HG03039 (cell line): ENCODE results near the gene VIT.
"Not testable (repeated sequence)": the region's sequence is repeated elsewhere in the genome, so short reads cannot be mapped to it uniquely, and the experiment has no call there.

ENCODE experiments used
- ATAC-seq: cut with Tn5 transposase; IDR thresholded peaks from one replicate; pipeline ENCODE4 v1.9.1; 2021; ENCODE audit warnings: mild to moderate bottlenecking, moderate library complexity; ENCODE audit not compliant: unreplicated experiment

VIT gene

GRCh38 chr2:36801088-36801487 is 104.6 kb downstream of the VIT start:
- ATAC-seq, result no peak

- ATAC-seq, result no peak
These were observed 106.4 kb downstream of the VIT start for GRCh38 chr2:36802952-36803351.

- no peak for ATAC-seq
These were observed 109.2 kb downstream of the VIT start for GRCh38 chr2:36805635-36806224.

GRCh38 chr2:36807223-36807886 is 110.8 kb downstream of the VIT start:
- ATAC-seq, result no peak

- no peak for ATAC-seq
These were observed 112.0 kb downstream of the VIT start for GRCh38 chr2:36808386-36809068.

GRCh38 chr2:36809069-36809445 is 112.5 kb downstream of the VIT start:
- ATAC-seq, result no peak

GRCh38 chr2:36811071-36811470 is 114.6 kb downstream of the VIT start:
- ATAC-seq, result no peak

GRCh38 chr2:36812196-36812595 is 115.7 kb downstream of the VIT start:
- no peak for ATAC-seq

GRCh38 chr2:36818542-36818941 is 122.0 kb downstream of the VIT start:
- no peak for ATAC-seq

GRCh38 chr2:36819095-36819711 is 122.7 kb downstream of the VIT start:
- ATAC-seq, result no peak

GRCh38 chr2:36820942-36821605 is 124.6 kb downstream of the VIT start:
- ATAC-seq, result no peak

- no peak for ATAC-seq
These were observed 127.4 kb downstream of the VIT start for GRCh38 chr2:36823862-36824261.

- ATAC-seq, result no peak
These were observed 127.8 kb downstream of the VIT start for GRCh38 chr2:36824273-36824672.

GRCh38 chr2:36824683-36825082 is 128.2 kb downstream of the VIT start:
- not testable (repeated sequence) for ATAC-seq

- ATAC-seq, result no peak
These were observed 134.7 kb downstream of the VIT start for GRCh38 chr2:36831185-36831584.

GRCh38 chr2:36834203-36834602 is 137.7 kb downstream of the VIT start:
- no peak for ATAC-seq

- no peak for ATAC-seq
These were observed 138.4 kb downstream of the VIT start for GRCh38 chr2:36834731-36835524.

GRCh38 chr2:36839976-36840617 is 143.6 kb downstream of the VIT start:
- ATAC-seq, result no peak

- no peak for ATAC-seq
These were observed 147.3 kb downstream of the VIT start for GRCh38 chr2:36843838-36844237.

GRCh38 chr2:36849265-36849664 is 152.8 kb downstream of the VIT start:
- no peak for ATAC-seq
